Measurements from ENCODE around the gene CHMP6.

Gene CHMP6

GRCh38 chr17:81043319-81043724, 51.7 kb downstream of the CHMP6 start:
- no peak overlapping the region for H3K4me3 ChIP-seq (ENCODE audit: low read depth, low read length)
- TF ChIP-seq CTCF (IDR thresholded peaks at IDR 0.05; ENCODE audit: low read depth, low read length): no peak

GRCh38 chr17:81043725-81044427, 52.2 kb downstream of the CHMP6 start:
- TF ChIP-seq CTCF (IDR thresholded peaks at IDR 0.05; ENCODE audit: low read depth, low read length): no peak
- H3K4me3 ChIP-seq (ENCODE audit: low read depth, low read length): no peak overlapping the region

GRCh38 chr17:81044428-81044763, 52.8 kb downstream of the CHMP6 start:
- TF ChIP-seq CTCF (IDR thresholded peaks at IDR 0.05; ENCODE audit: low read depth, low read length): no peak
- no peak overlapping the region for H3K4me3 ChIP-seq (ENCODE audit: low read depth, low read length)

- TF ChIP-seq CTCF (IDR thresholded peaks at IDR 0.05; ENCODE audit: low read depth, low read length): no peak
- H3K4me3 ChIP-seq (ENCODE audit: low read depth, low read length): no peak overlapping the region
Measured at GRCh38 chr17:81044764-81045589, 53.3 kb downstream of the CHMP6 start.

- H3K4me3 ChIP-seq (ENCODE audit: low read depth, low read length): no peak overlapping the region
- no peak for TF ChIP-seq CTCF (IDR thresholded peaks at IDR 0.05; ENCODE audit: low read depth, low read length)
Measured at GRCh38 chr17:81045590-81046095, 54.0 kb downstream of the CHMP6 start.

GRCh38 chr17:81046132-81046769, 54.6 kb downstream of the CHMP6 start:
- no peak for TF ChIP-seq CTCF (IDR thresholded peaks at IDR 0.05; ENCODE audit: low read depth, low read length)
- H3K4me3 ChIP-seq (ENCODE audit: low read depth, low read length): no peak overlapping the region
